ENCODE data around the gene TENM4.

TENM4 gene

GRCh38 chr11:78773492-78773891 lies 667.3 kb downstream of the TENM4 start:
- DNase-seq (ENCODE audit: extremely low spot score): no peak
- ChIA-PET POLR2A (no interaction called here), CTCF (interaction anchor here (0.8 kb wide), 1 partner anchor 454 kb away, joined by 3 read pairs; no protein-coding TSS in a partner anchor)
- TF ChIP-seq ELF4 (IDR thresholded peaks at IDR 0.05): no peak
- no peak for TF ChIP-seq L3MBTL2 (conservative IDR thresholded peaks at IDR 0.05)
- TF ChIP-seq LEF1 (IDR thresholded peaks at IDR 0.05; ENCODE audit: borderline replicate concordance): no peak

GRCh38 chr11:78773077-78773476 lies 667.8 kb downstream of the TENM4 start:
- no peak for DNase-seq (ENCODE audit: extremely low spot score)
- ChIA-PET CTCF (interaction anchor here (0.6 kb wide), 1 partner anchor 128 kb away, joined by 4 read pairs; no protein-coding TSS in a partner anchor), POLR2A (no interaction called here)
- TF ChIP-seq CTBP1 (IDR thresholded peaks at IDR 0.05; ENCODE audit: borderline replicate concordance) (no peak), SP1 (IDR thresholded peaks at IDR 0.05) (no peak), FOXM1 (IDR thresholded peaks at IDR 0.05; ENCODE audit: borderline replicate concordance) (no peak), ELF4 (IDR thresholded peaks at IDR 0.05) (no peak), TARDBP (IDR thresholded peaks at IDR 0.05) (no peak), ZNF384 (IDR thresholded peaks at IDR 0.05) (no peak), L3MBTL2 (conservative IDR thresholded peaks at IDR 0.05) (no peak), SUZ12 (IDR thresholded peaks at IDR 0.05) (no peak), BHLHE40 (IDR thresholded peaks at IDR 0.05; ENCODE audit: borderline replicate concordance) (no peak), PKNOX1 (IDR thresholded peaks at IDR 0.05) (no peak), NFRKB (IDR thresholded peaks at IDR 0.05) (no peak), ARNT (IDR thresholded peaks at IDR 0.05) (no peak), FOXK2 (IDR thresholded peaks at IDR 0.05) (no peak), FOXA1 (IDR thresholded peaks at IDR 0.05) (no peak), LEF1 (IDR thresholded peaks at IDR 0.05; ENCODE audit: borderline replicate concordance) (no peak), HDGF (IDR thresholded peaks at IDR 0.05; ENCODE audit: borderline replicate concordance) (no peak)

GRCh38 chr11:78772186-78772585 lies 668.6 kb downstream of the TENM4 start:
- no peak for TF ChIP-seq PKNOX1 (IDR thresholded peaks at IDR 0.05)
- TF ChIP-seq FOXA1 (IDR thresholded peaks at IDR 0.05): no peak
- no peak for TF ChIP-seq ELF4 (IDR thresholded peaks at IDR 0.05)
- no peak for DNase-seq (ENCODE audit: extremely low spot score)
- POLR2A ChIA-PET: no interaction called here
- CTCF ChIA-PET: no interaction called here

GRCh38 chr11:78770931-78771330 lies 669.9 kb downstream of the TENM4 start:
- CTCF ChIA-PET: interaction anchor here (0.6 kb wide), 1 partner anchor 30 kb away, joined by 4 read pairs; no protein-coding TSS in a partner anchor

GRCh38 chr11:78768971-78769370 lies 671.9 kb downstream of the TENM4 start:
- CTCF ChIA-PET: no interaction called here

More at GRCh38 chr11:78770931-78771330, 669.9 kb downstream of the TENM4 start:
- TF ChIP-seq BHLHE40 (IDR thresholded peaks at IDR 0.05; ENCODE audit: borderline replicate concordance) (no peak), SUZ12 (IDR thresholded peaks at IDR 0.05) (no peak), HDGF (IDR thresholded peaks at IDR 0.05; ENCODE audit: borderline replicate concordance) (no peak), SP1 (IDR thresholded peaks at IDR 0.05) (no peak), L3MBTL2 (conservative IDR thresholded peaks at IDR 0.05) (no peak), FOXA1 (IDR thresholded peaks at IDR 0.05) (no peak), TARDBP (IDR thresholded peaks at IDR 0.05) (no peak)
- DNase-seq (ENCODE audit: extremely low spot score): no peak
- POLR2A ChIA-PET: no interaction called here

GRCh38 chr11:78768345-78768744 lies 672.5 kb downstream of the TENM4 start:
- ChIA-PET POLR2A (no interaction called here), CTCF (interaction anchor here (1.0 kb wide), 1 partner anchor 31 kb away, joined by 3 read pairs; no protein-coding TSS in a partner anchor)

More at GRCh38 chr11:78768971-78769370, 671.9 kb downstream of the TENM4 start:
- DNase-seq (ENCODE audit: extremely low spot score): no peak
- POLR2A ChIA-PET: no interaction called here
- no peak for TF ChIP-seq FOXK2 (IDR thresholded peaks at IDR 0.05)
- TF ChIP-seq NFRKB (IDR thresholded peaks at IDR 0.05): no peak
- no peak for TF ChIP-seq BHLHE40 (IDR thresholded peaks at IDR 0.05; ENCODE audit: borderline replicate concordance)
- no peak for TF ChIP-seq L3MBTL2 (conservative IDR thresholded peaks at IDR 0.05)
- TF ChIP-seq ARNT (IDR thresholded peaks at IDR 0.05): no peak
- TF ChIP-seq SUZ12 (IDR thresholded peaks at IDR 0.05): no peak
- no peak for TF ChIP-seq ZNF384 (IDR thresholded peaks at IDR 0.05)
- TF ChIP-seq FOXA1 (IDR thresholded peaks at IDR 0.05): no peak
- TF ChIP-seq FOXM1 (IDR thresholded peaks at IDR 0.05; ENCODE audit: borderline replicate concordance): no peak
- TF ChIP-seq LEF1 (IDR thresholded peaks at IDR 0.05; ENCODE audit: borderline replicate concordance): no peak
- TF ChIP-seq SP1 (IDR thresholded peaks at IDR 0.05): no peak

More at GRCh38 chr11:78768345-78768744, 672.5 kb downstream of the TENM4 start:
- DNase-seq (ENCODE audit: extremely low spot score): no peak
- no peak for TF ChIP-seq FOXK2 (IDR thresholded peaks at IDR 0.05)
- TF ChIP-seq SUZ12 (IDR thresholded peaks at IDR 0.05): no peak
- no peak for TF ChIP-seq FOXM1 (IDR thresholded peaks at IDR 0.05; ENCODE audit: borderline replicate concordance)
- no peak for TF ChIP-seq PKNOX1 (IDR thresholded peaks at IDR 0.05)
- no peak for TF ChIP-seq TARDBP (IDR thresholded peaks at IDR 0.05)
- TF ChIP-seq CTBP1 (IDR thresholded peaks at IDR 0.05; ENCODE audit: borderline replicate concordance): no peak
- no peak for TF ChIP-seq HDGF (IDR thresholded peaks at IDR 0.05; ENCODE audit: borderline replicate concordance)
- no peak for TF ChIP-seq SP1 (IDR thresholded peaks at IDR 0.05)
- no peak for TF ChIP-seq LEF1 (IDR thresholded peaks at IDR 0.05; ENCODE audit: borderline replicate concordance)
- no peak for TF ChIP-seq BHLHE40 (IDR thresholded peaks at IDR 0.05; ENCODE audit: borderline replicate concordance)
- no peak for TF ChIP-seq ELF4 (IDR thresholded peaks at IDR 0.05)
- no peak for TF ChIP-seq L3MBTL2 (conservative IDR thresholded peaks at IDR 0.05)
- no peak for TF ChIP-seq FOXA1 (IDR thresholded peaks at IDR 0.05)
- no peak for TF ChIP-seq ARNT (IDR thresholded peaks at IDR 0.05)
- TF ChIP-seq ZNF384 (IDR thresholded peaks at IDR 0.05): no peak
- no peak for TF ChIP-seq NFRKB (IDR thresholded peaks at IDR 0.05)

All from HEK293T (cell line).